ENCODE data around the gene DUSP9. TPM values are rescaled to one million over a fixed set of nuclear protein-coding genes. Genes with fewer than 3 reads are reported as not detected.

DUSP9 gene
- total and polyA plus RNA-seq, 12 donors, result 0.03 to 0.09 TPM; not detected in 10

DNA sequence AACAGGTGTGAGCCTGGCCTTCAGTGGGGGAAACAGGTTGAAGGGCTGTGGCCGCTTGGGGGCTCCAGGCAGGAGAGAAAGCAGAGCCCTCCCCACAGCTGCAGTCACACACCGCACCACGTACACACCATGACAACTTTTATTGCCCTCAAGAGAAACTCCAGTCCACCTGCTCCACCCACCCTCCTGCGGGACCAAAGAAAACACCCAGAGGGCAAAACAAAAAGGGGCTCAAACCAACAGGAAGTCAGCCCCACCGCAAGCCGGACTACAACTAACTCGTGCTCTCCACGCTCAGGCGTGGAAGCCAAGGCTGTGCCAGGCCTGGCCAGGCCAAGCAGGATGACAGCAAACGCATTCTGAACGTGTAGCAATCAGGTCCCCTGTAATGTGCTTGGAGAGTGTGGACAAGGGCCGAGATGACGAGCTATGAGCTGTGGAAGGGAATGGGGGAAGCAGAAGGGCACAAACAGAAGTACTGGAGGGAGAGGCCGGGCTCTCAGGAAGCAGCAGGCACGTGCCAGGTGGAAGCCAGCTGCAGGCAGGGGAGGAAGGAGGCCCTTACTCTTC, 53.5 kb downstream of the DUSP9 start:
- intact Hi-C loops (cut with DNase I), result no loop called here
- peaks cover 0 to 50% (median 0%) of the 10 kb centered on the region in 9 donors for H3K36me3 ChIP-seq
- H3K27ac ChIP-seq, result peak overlapping the region; percentile 36 to 87 (median 76)
- TF ChIP-seq, protein P1, sequence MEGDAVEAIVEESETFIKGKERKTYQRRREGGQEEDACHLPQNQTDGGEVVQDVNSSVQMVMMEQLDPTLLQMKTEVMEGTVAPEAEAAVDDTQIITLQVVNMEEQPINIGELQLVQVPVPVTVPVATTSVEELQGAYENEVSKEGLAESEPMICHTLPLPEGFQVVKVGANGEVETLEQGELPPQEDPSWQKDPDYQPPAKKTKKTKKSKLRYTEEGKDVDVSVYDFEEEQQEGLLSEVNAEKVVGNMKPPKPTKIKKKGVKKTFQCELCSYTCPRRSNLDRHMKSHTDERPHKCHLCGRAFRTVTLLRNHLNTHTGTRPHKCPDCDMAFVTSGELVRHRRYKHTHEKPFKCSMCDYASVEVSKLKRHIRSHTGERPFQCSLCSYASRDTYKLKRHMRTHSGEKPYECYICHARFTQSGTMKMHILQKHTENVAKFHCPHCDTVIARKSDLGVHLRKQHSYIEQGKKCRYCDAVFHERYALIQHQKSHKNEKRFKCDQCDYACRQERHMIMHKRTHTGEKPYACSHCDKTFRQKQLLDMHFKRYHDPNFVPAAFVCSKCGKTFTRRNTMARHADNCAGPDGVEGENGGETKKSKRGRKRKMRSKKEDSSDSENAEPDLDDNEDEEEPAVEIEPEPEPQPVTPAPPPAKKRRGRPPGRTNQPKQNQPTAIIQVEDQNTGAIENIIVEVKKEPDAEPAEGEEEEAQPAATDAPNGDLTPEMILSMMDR (IDR thresholded peaks at IDR 0.05), result no peak
- no peak overlapping the region for H3K4me3 ChIP-seq
- 44 to 66% methylated on average over 13 to 15 of the region's 15 CpGs for WGBS, 2 donors
- DNase-seq (no peak), ATAC-seq (peak in 6 of 8 donors; percentile 4 to 20 (median 16))
- peaks cover 0 to 37% (median 0%) of the 10 kb centered on the region in 9 donors for H3K4me1 ChIP-seq
- peaks cover 0 to 4% (median 0%) of the 10 kb centered on the region in 7 donors for H3K27me3 ChIP-seq
- no peaks in the 10 kb centered on the region for H3K9me3 ChIP-seq

Other genes with a start within 250 kb of the DUSP9 start
- not detected for gene PNMA6E, start 245.9 kb upstream of the DUSP9 start, total RNA-seq
- gene PNMA6E, start 245.9 kb upstream of the DUSP9 start, polyA plus RNA-seq, result not detected
- gene ZFP92, start 235.7 kb upstream of the DUSP9 start, total RNA-seq, result 1 to 10 TPM in 3 of 10 donors, under 1 TPM in 7; 0.17 to 1.6 (median 0.44) TPM
- gene ZFP92, start 235.7 kb upstream of the DUSP9 start, polyA plus RNA-seq, result under 1 TPM; 0.23 to 0.51 TPM
- under 1 TPM in 6 of 10 donors, not detected in 4; 0.20 to 0.33 (median 0.26) TPM for gene TREX2, start 201.1 kb upstream of the DUSP9 start, total RNA-seq
- under 1 TPM; 0.36 to 0.44 TPM for gene TREX2, start 201.1 kb upstream of the DUSP9 start, polyA plus RNA-seq
- 10 to 100 TPM; 12.7 to 25.7 (median 18.2) TPM for gene HAUS7, start 176.6 kb upstream of the DUSP9 start, total RNA-seq
- gene HAUS7, start 176.6 kb upstream of the DUSP9 start, polyA plus RNA-seq, result 10 to 100 TPM; 24.3 to 45.3 TPM
- 100 to 1,000 TPM in 1 of 10 donors, 10 to 100 TPM in 9; 38.7 to 202 (median 62.4) TPM for gene BGN, start 152.2 kb upstream of the DUSP9 start, total RNA-seq
- 100 to 1,000 TPM; 101 to 116 TPM for gene BGN, start 152.2 kb upstream of the DUSP9 start, polyA plus RNA-seq
- gene ATP2B3, start 129.6 kb upstream of the DUSP9 start, total RNA-seq, result not detected
- not detected for gene ATP2B3, start 129.6 kb upstream of the DUSP9 start, polyA plus RNA-seq
- gene CCNQ, start 48.1 kb upstream of the DUSP9 start, total RNA-seq, result 10 to 100 TPM; 16.9 to 50.1 (median 21.7) TPM
- gene CCNQ, start 48.1 kb upstream of the DUSP9 start, polyA plus RNA-seq, result 100 to 1,000 TPM in 1 of 2 donors, 10 to 100 TPM in 1; 95.2 to 132 TPM
- 10 to 100 TPM in 2 of 10 donors, 1 to 10 TPM in 8; 3.6 to 15.6 (median 5.9) TPM for gene PNCK, start 26.6 kb downstream of the DUSP9 start, total RNA-seq
- 1 to 10 TPM; 2.0 to 5.6 TPM for gene PNCK, start 26.6 kb downstream of the DUSP9 start, polyA plus RNA-seq
- 100 to 1,000 TPM; 150 to 238 (median 186) TPM for gene SLC6A8, start 40.7 kb downstream of the DUSP9 start, total RNA-seq
- gene SLC6A8, start 40.7 kb downstream of the DUSP9 start, polyA plus RNA-seq, result 100 to 1,000 TPM; 128 to 155 TPM
- 100 to 1,000 TPM in 3 of 10 donors, 10 to 100 TPM in 7; 70.2 to 140 (median 85.4) TPM for gene BCAP31, start 77.2 kb downstream of the DUSP9 start, total RNA-seq
- 100 to 1,000 TPM in 1 of 2 donors, 10 to 100 TPM in 1; 82.2 to 164 TPM for gene BCAP31, start 77.2 kb downstream of the DUSP9 start, polyA plus RNA-seq
- 10 to 100 TPM; 11.0 to 24.2 (median 14.4) TPM for gene ABCD1, start 77.7 kb downstream of the DUSP9 start, total RNA-seq
- gene ABCD1, start 77.7 kb downstream of the DUSP9 start, polyA plus RNA-seq, result 10 to 100 TPM in 1 of 2 donors, 1 to 10 TPM in 1; 9.3 to 15.3 TPM
- gene PLXNB3, start 117.0 kb downstream of the DUSP9 start, total RNA-seq, result 1 to 10 TPM; 2.1 to 5.8 (median 4.3) TPM
- 1 to 10 TPM; 1.1 to 8.1 TPM for gene PLXNB3, start 117.0 kb downstream of the DUSP9 start, polyA plus RNA-seq
- 10 to 100 TPM; 20.3 to 52.7 (median 44.8) TPM for gene SRPK3, start 133.8 kb downstream of the DUSP9 start, total RNA-seq
- 10 to 100 TPM in 1 of 2 donors, 1 to 10 TPM in 1; 9.9 to 52.2 TPM for gene SRPK3, start 133.8 kb downstream of the DUSP9 start, polyA plus RNA-seq
- 10 to 100 TPM; 58.7 to 86.9 (median 74.5) TPM for gene IDH3G, start 147.2 kb downstream of the DUSP9 start, total RNA-seq
- 10 to 100 TPM; 73.4 to 97.2 TPM for gene IDH3G, start 147.2 kb downstream of the DUSP9 start, polyA plus RNA-seq
- gene SSR4, start 147.5 kb downstream of the DUSP9 start, total RNA-seq, result 100 to 1,000 TPM in 9 of 10 donors, 10 to 100 TPM in 1; 94.1 to 227 (median 144) TPM
- gene SSR4, start 147.5 kb downstream of the DUSP9 start, polyA plus RNA-seq, result 100 to 1,000 TPM; 477 to 551 TPM
- gene PDZD4, start 183.3 kb downstream of the DUSP9 start, total RNA-seq, result 1 to 10 TPM; 1.2 to 3.0 (median 2.0) TPM
- gene PDZD4, start 183.3 kb downstream of the DUSP9 start, polyA plus RNA-seq, result 1 to 10 TPM; 2.4 to 4.5 TPM
- 1 to 10 TPM; 1.1 to 5.6 (median 2.8) TPM for gene L1CAM, start 239.0 kb downstream of the DUSP9 start, total RNA-seq
- gene L1CAM, start 239.0 kb downstream of the DUSP9 start, polyA plus RNA-seq, result 1 to 10 TPM; 2.4 to 2.6 TPM

All from heart right ventricle (tissue), 16 donors.